Activated T-cell treated with anti-CD3 and anti-CD28 coated beads, Interleukin-2, amount 50 U/mL, for 72 hours (primary cell): ENCODE measurements around the gene TRAF5. TPM values are rescaled to one million over a fixed set of nuclear protein-coding genes. Genes with fewer than 3 reads are reported as not detected.
"Not testable (repeated sequence)": the region's sequence is repeated elsewhere in the genome, so short reads cannot be mapped to it uniquely, and the experiment has no call there.

Experiments
- ATAC-seq, 2 donors: fragments of 150-1000 bp; cut with Tn5 transposase; replicated peaks in 1 of 2; 2 replicates each; pipeline ENCODE4 v1.10.0; 2021; ENCODE audit warnings: moderate library complexity in 2 of 2, mild to moderate bottlenecking in 1 of 2
- DNase-seq, 2 donors: peaks; one replicate each; pipeline ENCODE4 v3.0.0; 2021 to 2022; ENCODE audit warnings: mixed read lengths in 1 of 2
- H3K27ac Mint-ChIP-seq: one replicate; pipeline ENCODE4 v1.8.0; 2022; ENCODE audit warnings: mild to moderate bottlenecking, moderate library complexity, mixed read lengths
- H3K27me3 Mint-ChIP-seq: one replicate; pipeline ENCODE4 v1.8.0; 2022; ENCODE audit warnings: low read depth, mixed read lengths
- H3K36me3 Mint-ChIP-seq, 2 donors: one replicate each; pipeline ENCODE4 v1.8.0; 2022; ENCODE audit warnings: mixed read lengths in 2 of 2, mild to moderate bottlenecking in 1 of 2; ENCODE audit not compliant: insufficient read depth in 2 of 2
- H3K4me1 Mint-ChIP-seq: one replicate; pipeline ENCODE4 v1.8.0; 2022; ENCODE audit warnings: low read depth, mixed read lengths
- H3K4me3 Mint-ChIP-seq, 2 donors: one replicate each; pipeline ENCODE4 v1.8.0; 2022; ENCODE audit warnings: mild to moderate bottlenecking in 2 of 2, mixed read lengths in 2 of 2, moderate library complexity in 2 of 2
- H3K9me3 Mint-ChIP-seq, 2 donors: one replicate each; pipeline ENCODE4 v1.8.0; 2022; ENCODE audit warnings: mixed read lengths in 2 of 2
- total RNA-seq, 2 donors: library from RNA; stranded (reverse); gene quantifications; one replicate each; pipeline ENCODE4 v1.2.3, GENCODE V29; 2022

The TRAF5 gene
- total RNA-seq, 2 donors from 2014 or later, result 28.8 to 38.6 TPM

GRCh38 chr1:211319892-211320291, 6.7 kb upstream of the TRAF5 start:
- DNase-seq (no peak), ATAC-seq (no peak)
- Mint-ChIP-seq H3K27me3 (no peaks in the 10 kb centered on the region), H3K27ac (no peak overlapping the region), H3K9me3 (no peaks in the 10 kb centered on the region), H3K4me3 (no peak overlapping the region), H3K4me1 (peaks cover 47% of the 10 kb centered on the region), H3K36me3 (no peaks in the 10 kb centered on the region)

DNA sequence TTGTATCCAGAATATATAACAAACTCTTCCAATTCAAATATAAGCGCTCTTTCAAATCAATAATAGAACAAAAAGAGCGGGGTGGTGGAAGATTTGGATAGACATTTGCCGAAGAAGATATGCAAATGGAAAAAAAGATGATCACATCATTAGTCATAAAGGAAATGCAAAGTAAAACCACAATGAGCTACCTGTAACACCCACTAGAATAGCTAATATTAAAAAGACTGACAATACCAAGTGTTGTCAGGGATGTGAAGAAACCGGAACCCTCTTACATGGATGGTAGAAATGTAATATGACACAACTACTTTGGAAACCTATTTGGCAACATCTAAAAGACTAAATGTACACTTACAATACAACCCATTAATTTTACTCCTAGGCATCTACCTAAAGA, 5.7 kb upstream of the TRAF5 start:
- no peaks in the 10 kb centered on the region for H3K36me3 Mint-ChIP-seq
- no peaks in the 10 kb centered on the region for H3K27me3 Mint-ChIP-seq
- no peak for DNase-seq
- H3K9me3 Mint-ChIP-seq, result no peaks in the 10 kb centered on the region
- peak; percentile 18 to 27 for ATAC-seq
- H3K27ac Mint-ChIP-seq, result peak overlapping the region; percentile 15
- peaks cover 58% of the 10 kb centered on the region for H3K4me1 Mint-ChIP-seq
- H3K4me3 Mint-ChIP-seq, result no peak overlapping the region

GRCh38 chr1:211321646-211322045, 5.0 kb upstream of the TRAF5 start:
- DNase-seq, H3K27me3 Mint-ChIP-seq, H3K36me3 Mint-ChIP-seq, ATAC-seq, H3K9me3 Mint-ChIP-seq, H3K27ac Mint-ChIP-seq, H3K4me3 Mint-ChIP-seq: not testable (repeated sequence)
- peaks cover 62% of the 10 kb centered on the region for H3K4me1 Mint-ChIP-seq

DNA sequence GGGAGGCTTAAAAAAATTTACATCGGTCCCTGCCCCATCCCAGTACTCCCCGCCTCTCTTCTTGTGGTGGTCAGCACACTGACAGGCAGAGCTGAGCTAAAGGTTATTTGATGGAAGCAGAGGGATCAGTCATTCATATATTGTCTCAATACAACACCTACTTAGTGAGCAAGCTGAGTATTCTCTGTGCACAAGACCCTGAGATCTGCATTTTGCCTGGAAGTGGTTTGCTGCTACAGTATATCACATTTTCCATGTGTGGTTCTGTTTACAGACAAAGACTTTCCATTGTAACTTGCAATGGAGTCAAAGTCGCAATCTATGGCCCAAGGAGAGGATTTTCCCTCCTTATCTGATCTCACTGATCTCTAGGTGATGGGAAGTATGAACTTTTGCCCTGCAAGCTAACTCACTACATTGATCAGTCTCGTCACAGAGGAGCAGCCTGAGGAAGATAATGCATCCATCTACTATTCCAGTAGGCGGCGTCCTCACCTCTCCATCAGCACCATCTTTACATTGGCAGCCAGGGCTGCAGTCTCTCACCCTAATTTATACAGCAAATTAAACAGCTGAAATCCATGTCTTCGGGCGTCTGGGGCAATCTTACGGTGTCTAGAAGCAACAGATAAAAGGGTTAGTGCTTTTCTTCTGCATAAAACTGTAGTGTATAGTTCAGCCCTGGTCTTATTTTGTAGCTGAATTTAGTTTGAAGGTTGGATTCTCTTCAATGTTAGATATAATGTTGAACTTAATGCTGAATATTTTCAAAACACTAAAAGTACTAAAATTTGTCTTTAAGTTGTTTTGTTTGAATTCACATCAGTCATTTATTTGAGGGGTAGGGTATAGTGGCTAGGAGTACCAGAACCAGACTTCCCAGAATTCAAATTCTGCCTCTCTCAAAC, 3.2 kb upstream of the TRAF5 start:
- no peaks in the 10 kb centered on the region for H3K27me3 Mint-ChIP-seq
- ATAC-seq (peak; percentile 70 to 74), DNase-seq (peak; percentile 68 to 69)
- H3K27ac Mint-ChIP-seq, result no peak overlapping the region
- H3K4me1 Mint-ChIP-seq, result peaks cover 72% of the 10 kb centered on the region
- H3K36me3 Mint-ChIP-seq, result peaks cover 0 to 5% of the 10 kb centered on the region in 2 donors
- H3K4me3 Mint-ChIP-seq, result peak overlapping the region in 1 of 2 donors; percentile 1
- no peaks in the 10 kb centered on the region for H3K9me3 Mint-ChIP-seq

DNA sequence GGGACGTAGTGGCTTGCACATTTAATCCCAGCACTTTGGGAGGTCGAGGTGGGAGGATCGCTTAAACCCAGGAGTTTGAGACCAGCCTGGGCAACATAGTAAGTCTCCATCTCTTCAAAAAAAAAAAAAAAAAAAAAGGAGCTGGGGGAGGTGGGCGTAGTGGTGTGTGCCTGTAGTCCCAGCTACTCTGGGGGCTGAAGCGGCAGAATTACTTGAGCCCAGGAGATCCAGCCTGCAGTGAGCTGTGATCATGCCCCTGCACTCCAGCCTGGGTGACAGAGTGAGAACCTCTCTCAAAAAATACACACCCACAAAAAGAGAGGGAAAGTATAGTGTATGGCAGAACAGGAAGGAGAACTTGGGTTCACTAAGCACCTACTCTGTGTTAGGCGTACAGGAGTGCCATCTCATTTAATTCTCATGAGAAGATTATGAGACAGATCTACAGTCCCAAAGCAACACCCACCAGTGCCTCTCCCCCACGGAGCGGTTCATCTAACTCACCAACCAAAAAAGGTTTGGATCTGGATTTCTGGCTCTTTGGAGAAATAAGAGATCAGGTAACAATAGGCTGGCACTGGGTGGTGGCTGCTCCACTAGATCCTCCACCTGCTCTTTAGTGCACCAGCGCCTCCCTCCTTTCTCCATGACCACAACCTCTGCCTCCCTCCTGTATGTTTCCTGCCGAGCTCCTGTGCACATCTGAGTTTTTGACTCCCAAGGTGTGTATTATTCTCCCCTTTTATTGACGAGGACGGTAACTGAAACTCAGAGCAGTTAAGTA, 1.4 kb upstream of the TRAF5 start:
- Mint-ChIP-seq H3K4me1 (peaks cover 84% of the 10 kb centered on the region), H3K9me3 (no peaks in the 10 kb centered on the region), H3K4me3 (peak overlapping the region; percentile 93), H3K36me3 (peaks cover 0 to 5% of the 10 kb centered on the region in 2 donors), H3K27me3 (no peaks in the 10 kb centered on the region), H3K27ac (peak overlapping the region; percentile 93)
- DNase-seq (no peak), ATAC-seq (no peak)

- H3K4me1 Mint-ChIP-seq, result peaks cover 84% of the 10 kb centered on the region
- H3K27ac Mint-ChIP-seq, result peak overlapping the region; percentile 93
- H3K4me3 Mint-ChIP-seq, result peak overlapping the region; percentile 93
- H3K27me3 Mint-ChIP-seq, result no peaks in the 10 kb centered on the region
- DNase-seq, result no peak
- no peaks in the 10 kb centered on the region for H3K9me3 Mint-ChIP-seq
- H3K36me3 Mint-ChIP-seq, result peaks cover 5% of the 10 kb centered on the region in 2 donors
- ATAC-seq, result no peak
Observed at GRCh38 chr1:211326140-211326527, 499 bp upstream of the TRAF5 start.

DNA sequence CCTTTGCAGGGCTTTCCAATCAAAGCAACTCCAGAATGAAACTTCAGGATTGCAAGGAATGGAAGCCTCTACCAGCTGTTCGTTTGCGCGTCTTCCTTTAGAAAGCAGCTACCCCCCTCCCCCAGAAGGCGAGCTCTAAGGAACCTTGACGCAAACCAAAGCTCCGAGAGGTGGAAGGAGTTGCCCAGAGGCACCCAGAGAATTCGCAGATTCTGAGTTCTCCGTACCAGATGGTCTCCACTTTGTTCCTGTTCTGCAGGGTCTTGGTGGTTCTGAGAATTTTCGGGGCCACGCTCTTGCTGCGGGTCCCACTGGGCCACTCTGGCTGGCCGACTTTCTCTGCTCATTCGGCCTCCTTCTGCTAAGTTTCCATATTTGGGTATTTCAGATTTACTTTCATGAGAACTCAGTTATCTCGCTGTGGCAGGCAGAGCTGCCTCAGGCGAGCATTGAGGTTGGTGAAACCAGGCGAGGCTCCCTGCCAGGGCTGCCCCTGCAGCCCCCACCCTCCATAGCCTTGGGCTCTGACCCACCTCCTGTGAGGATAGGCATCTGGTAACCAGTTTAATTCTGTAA, 801 bp downstream of the TRAF5 start:
- Mint-ChIP-seq H3K27me3 (no peaks in the 10 kb centered on the region), H3K9me3 (no peaks in the 10 kb centered on the region), H3K36me3 (peaks cover 5% of the 10 kb centered on the region in 2 donors), H3K4me1 (peaks cover 86% of the 10 kb centered on the region), H3K4me3 (peak overlapping the region; percentile 92 to 95), H3K27ac (peak overlapping the region; percentile 90)
- peak; percentile 36 for DNase-seq
- peak; percentile 37 to 43 for ATAC-seq

GRCh38 chr1:211328084-211328694, 1.6 kb downstream of the TRAF5 start:
- Mint-ChIP-seq H3K4me1 (peaks cover 86% of the 10 kb centered on the region), H3K27me3 (no peaks in the 10 kb centered on the region), H3K36me3 (peaks cover 5% of the 10 kb centered on the region in 2 donors), H3K9me3 (no peaks in the 10 kb centered on the region), H3K4me3 (peak overlapping the region; percentile 92 to 95), H3K27ac (peak overlapping the region; percentile 90)
- DNase-seq (no peak), ATAC-seq (no peak)

DNA sequence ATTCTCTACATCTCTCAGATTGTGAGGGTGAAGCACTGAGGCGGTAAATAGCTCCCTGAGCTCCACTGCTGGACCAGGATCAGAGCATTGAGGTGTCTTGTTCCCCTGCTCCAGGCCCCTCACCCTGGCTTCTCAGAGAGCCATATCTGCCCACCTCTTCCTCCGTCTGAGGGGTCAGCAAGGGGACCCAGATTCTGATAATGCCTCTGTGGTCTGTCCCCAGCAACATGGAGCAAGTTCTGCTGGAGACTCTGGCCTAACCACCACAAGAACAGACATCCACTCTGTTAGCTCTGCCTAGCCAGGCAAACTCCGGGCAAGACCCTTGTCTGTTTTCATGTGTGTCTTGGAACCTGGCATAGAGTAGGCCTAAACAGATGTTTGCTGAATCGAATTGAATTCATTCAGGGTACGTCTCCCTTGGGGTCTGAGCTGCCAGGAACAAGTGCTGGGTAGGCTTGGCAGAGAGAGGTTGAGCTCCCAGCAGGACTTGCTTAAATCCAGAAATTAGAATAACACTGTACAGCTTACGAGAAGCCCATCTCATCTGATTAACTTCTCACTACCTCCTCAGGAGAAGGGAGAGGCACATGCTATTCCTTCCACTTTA, 2.3 kb downstream of the TRAF5 start:
- peaks cover 85% of the 10 kb centered on the region for H3K4me1 Mint-ChIP-seq
- H3K27me3 Mint-ChIP-seq, result no peaks in the 10 kb centered on the region
- H3K27ac Mint-ChIP-seq, result peak overlapping the region; percentile 90
- DNase-seq, result no peak
- H3K9me3 Mint-ChIP-seq, result no peaks in the 10 kb centered on the region
- H3K4me3 Mint-ChIP-seq, result peak overlapping the region; percentile 92 to 95
- H3K36me3 Mint-ChIP-seq, result peaks cover 5% of the 10 kb centered on the region in 2 donors
- no peak for ATAC-seq

GRCh38 chr1:211329764-211330201, 3.1 kb downstream of the TRAF5 start:
- H3K36me3 Mint-ChIP-seq, result peaks cover 5% of the 10 kb centered on the region in 2 donors
- peak overlapping the region; percentile 92 to 95 for H3K4me3 Mint-ChIP-seq
- no peaks in the 10 kb centered on the region for H3K9me3 Mint-ChIP-seq
- ATAC-seq (no peak), DNase-seq (no peak)
- H3K27ac Mint-ChIP-seq, result peak overlapping the region; percentile 90
- H3K4me1 Mint-ChIP-seq, result peaks cover 85% of the 10 kb centered on the region
- no peaks in the 10 kb centered on the region for H3K27me3 Mint-ChIP-seq

- Mint-ChIP-seq H3K4me1 (peaks cover 85% of the 10 kb centered on the region), H3K4me3 (peak overlapping the region; percentile 92 to 95), H3K27ac (peak overlapping the region; percentile 90), H3K27me3 (no peaks in the 10 kb centered on the region), H3K36me3 (peaks cover 5% of the 10 kb centered on the region in 2 donors), H3K9me3 (no peaks in the 10 kb centered on the region)
- ATAC-seq (no peak), DNase-seq (no peak)
Observed at GRCh38 chr1:211330282-211330936, 3.8 kb downstream of the TRAF5 start.
